DOHH2 (cell line): ENCODE data around the gene SNHG17.

Experiments used
- H3F3A ChIP-seq: fragments of 200-600 bp; sonication (generic), shearing (Covaris generic); 2 replicates; pipeline ENCODE4 v1.6.0; 2016; ENCODE audit warnings: antibody characterized with exemption, mild to moderate bottlenecking; ENCODE audit not compliant: control insufficient read depth, insufficient read depth
- H3K27ac ChIP-seq: fragments of 200-600 bp; sonication (generic); 2 replicates; pipeline ENCODE4 v1.5.1; 2014; ENCODE audit warnings: low read depth, mild to moderate bottlenecking, low read length, moderate library complexity
- H3K27me3 ChIP-seq: fragments of 200-600 bp; sonication (generic); 2 replicates; pipeline ENCODE4 v1.6.1; 2014; ENCODE audit warnings: mild to moderate bottlenecking, low read length, mixed read lengths; ENCODE audit not compliant: control insufficient read depth
- H3K36me3 ChIP-seq: fragments of 200-600 bp; sonication (generic); 2 replicates; pipeline ENCODE4 v1.6.1; 2014; ENCODE audit warnings: mild to moderate bottlenecking, low read length, moderate library complexity, mixed read lengths; ENCODE audit not compliant: control insufficient read depth
- H3K4me1 ChIP-seq: fragments of 200-600 bp; sonication (generic); 2 replicates; pipeline ENCODE4 v1.6.1; 2014; ENCODE audit warnings: mild to moderate bottlenecking, low read length, mixed read lengths; ENCODE audit not compliant: control insufficient read depth
- H3K4me2 ChIP-seq: fragments of 200-600 bp; sonication (generic); 2 replicates; pipeline ENCODE4 v1.6.0; 2014; ENCODE audit warnings: mild to moderate bottlenecking, low read length, moderate library complexity
- H3K4me3 ChIP-seq: fragments of 200-600 bp; sonication (generic); 2 replicates; pipeline ENCODE4 v1.5.1; 2014; ENCODE audit warnings: mild to moderate bottlenecking, low read length, mixed read lengths
- H3K79me2 ChIP-seq: fragments of 200-600 bp; sonication (generic); 2 replicates; pipeline ENCODE4 v1.6.1; 2014; ENCODE audit warnings: mild to moderate bottlenecking, low read length, mixed read lengths; ENCODE audit not compliant: control insufficient read depth
- H3K9me2 ChIP-seq: fragments of 200-600 bp; sonication (generic); replicated peaks from 2 replicates; pipeline ENCODE4 v1.6.1; 2014; ENCODE audit warnings: mild to moderate bottlenecking, low read length, mixed read lengths; ENCODE audit not compliant: control insufficient read depth
- H3K9me3 ChIP-seq: fragments of 200-600 bp; sonication (generic); 2 replicates; pipeline ENCODE4 v1.6.1; 2014; ENCODE audit warnings: antibody characterized with exemption, low read length, mixed read lengths; ENCODE audit not compliant: control insufficient read depth, insufficient read depth
- H4K20me1 ChIP-seq: fragments of 200-600 bp; sonication (generic); 2 replicates; pipeline ENCODE4 v1.6.0; 2014; ENCODE audit warnings: low read depth, mild to moderate bottlenecking, antibody characterized with exemption, low read length, moderate library complexity; ENCODE audit not compliant: control insufficient read depth, insufficient read depth
- EZH2phosphoT487 ChIP-seq: fragments of 200-600 bp; sonication (generic); IDR thresholded peaks from 2 replicates; pipeline ENCODE4 v1.6.1; 2017; ENCODE audit warnings: borderline replicate concordance, mild to moderate bottlenecking, antibody characterized with exemption, low read length, moderate library complexity, mixed read lengths
- TF ChIP-seq, protein P1 (sequence below): fragments of 200-600 bp; sonication (generic); IDR thresholded peaks from one replicate; pipeline ENCODE4 v1.5.1; 2014; ENCODE audit warnings: antibody characterized with exemption, mild to moderate bottlenecking, low read depth, low read length; ENCODE audit not compliant: poor library complexity, severe bottlenecking

Gene SNHG17

DNA sequence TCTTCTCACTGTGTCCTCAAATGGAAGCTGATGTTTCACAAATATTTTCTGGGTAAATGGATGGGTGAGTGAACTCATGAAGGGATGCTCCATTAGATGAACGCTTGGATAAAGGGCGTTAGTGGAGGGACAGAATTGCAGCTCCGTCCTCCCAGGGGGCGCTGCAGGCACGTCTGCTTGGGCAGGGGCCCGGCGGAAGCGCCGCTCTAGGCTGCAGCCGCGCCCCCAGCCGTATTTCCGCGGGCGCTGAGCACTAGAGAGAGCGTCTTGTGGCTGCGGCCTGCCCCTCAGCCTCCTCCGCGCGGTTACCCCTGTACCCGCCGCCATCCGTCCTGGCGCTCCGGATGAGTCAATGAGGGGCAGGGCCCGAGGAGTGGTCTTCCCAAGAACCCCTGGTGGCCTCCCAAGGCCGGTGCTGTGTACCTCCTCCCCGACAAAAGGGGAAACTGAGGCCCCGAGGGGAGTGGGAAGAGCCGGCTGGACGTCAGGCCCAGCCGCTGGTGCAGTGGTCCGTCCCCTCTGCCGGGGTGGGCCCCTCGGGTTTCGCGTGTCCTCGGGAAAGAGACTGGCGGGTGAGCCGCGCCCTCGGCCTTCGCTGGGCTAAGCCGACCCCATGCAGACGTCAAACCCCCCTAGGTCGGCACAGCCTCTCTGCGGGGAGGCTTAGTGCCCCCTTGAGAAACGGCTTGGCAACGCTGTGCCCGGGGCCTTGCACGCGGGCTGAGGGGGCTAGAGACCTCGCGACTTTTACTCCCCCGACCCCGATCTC is 11.5 kb upstream of the SNHG17 start:
- H4K20me1 ChIP-seq = no peaks in the 10 kb centered on the region
- H3K36me3 ChIP-seq = peaks cover 41% of the 10 kb centered on the region
- H3F3A ChIP-seq = peaks cover 2% of the 10 kb centered on the region; the same call in 1 of the 2 replicates
- H3K9me3 ChIP-seq = no peaks in the 10 kb centered on the region
- TF ChIP-seq, protein P1, sequence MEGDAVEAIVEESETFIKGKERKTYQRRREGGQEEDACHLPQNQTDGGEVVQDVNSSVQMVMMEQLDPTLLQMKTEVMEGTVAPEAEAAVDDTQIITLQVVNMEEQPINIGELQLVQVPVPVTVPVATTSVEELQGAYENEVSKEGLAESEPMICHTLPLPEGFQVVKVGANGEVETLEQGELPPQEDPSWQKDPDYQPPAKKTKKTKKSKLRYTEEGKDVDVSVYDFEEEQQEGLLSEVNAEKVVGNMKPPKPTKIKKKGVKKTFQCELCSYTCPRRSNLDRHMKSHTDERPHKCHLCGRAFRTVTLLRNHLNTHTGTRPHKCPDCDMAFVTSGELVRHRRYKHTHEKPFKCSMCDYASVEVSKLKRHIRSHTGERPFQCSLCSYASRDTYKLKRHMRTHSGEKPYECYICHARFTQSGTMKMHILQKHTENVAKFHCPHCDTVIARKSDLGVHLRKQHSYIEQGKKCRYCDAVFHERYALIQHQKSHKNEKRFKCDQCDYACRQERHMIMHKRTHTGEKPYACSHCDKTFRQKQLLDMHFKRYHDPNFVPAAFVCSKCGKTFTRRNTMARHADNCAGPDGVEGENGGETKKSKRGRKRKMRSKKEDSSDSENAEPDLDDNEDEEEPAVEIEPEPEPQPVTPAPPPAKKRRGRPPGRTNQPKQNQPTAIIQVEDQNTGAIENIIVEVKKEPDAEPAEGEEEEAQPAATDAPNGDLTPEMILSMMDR = peak; percentile 83
- no peak for TF ChIP-seq EZH2phosphoT487
- peak overlapping the region; percentile 99 for H3K4me3 ChIP-seq
- H3K27me3 ChIP-seq = peaks cover 7% of the 10 kb centered on the region
- peak overlapping the region; percentile 66 for H3K27ac ChIP-seq
- peak overlapping the region; percentile 100 for H3K4me2 ChIP-seq
- H3K9me2 ChIP-seq = no peaks in the 10 kb centered on the region
- peaks cover 37% of the 10 kb centered on the region for H3K79me2 ChIP-seq
- peaks cover 29% of the 10 kb centered on the region for H3K4me1 ChIP-seq

DNA sequence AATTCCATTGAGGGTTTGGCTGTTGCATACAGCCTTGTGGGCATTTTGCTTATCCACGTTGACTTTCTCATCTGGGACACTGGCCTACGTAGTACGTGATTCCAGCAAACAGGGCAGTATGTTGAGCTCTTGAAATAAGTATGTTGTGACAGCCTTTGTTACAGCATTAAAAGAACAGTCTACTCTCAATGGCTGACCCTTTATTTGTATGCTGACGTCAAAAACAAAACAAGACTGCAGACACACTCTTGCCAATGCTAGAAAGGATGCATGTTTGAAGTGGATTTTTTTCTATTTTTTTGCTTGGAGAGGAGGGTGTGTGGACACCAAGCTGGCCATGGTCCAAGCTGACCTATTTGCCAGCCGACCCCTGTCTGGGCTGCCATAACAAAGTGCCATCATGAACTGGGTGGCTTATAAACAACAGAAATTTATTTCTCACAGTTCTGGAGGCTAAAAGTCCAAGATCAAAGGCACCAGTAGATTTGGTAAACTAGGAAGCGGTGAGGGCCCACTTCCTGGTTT is 10.8 kb upstream of the SNHG17 start:
- no peaks in the 10 kb centered on the region for H3K9me3 ChIP-seq
- H3K4me1 ChIP-seq = peaks cover 29% of the 10 kb centered on the region
- H3F3A ChIP-seq = peaks cover 2% of the 10 kb centered on the region; the same call in 1 of the 2 replicates
- H3K4me3 ChIP-seq = peak overlapping the region; percentile 99
- H3K4me2 ChIP-seq = peak overlapping the region; percentile 100
- H4K20me1 ChIP-seq = no peaks in the 10 kb centered on the region
- H3K79me2 ChIP-seq = peaks cover 37% of the 10 kb centered on the region
- TF ChIP-seq EZH2phosphoT487 = no peak
- TF ChIP-seq, protein P1 = no peak
- no peaks in the 10 kb centered on the region for H3K9me2 ChIP-seq
- peaks cover 7% of the 10 kb centered on the region for H3K27me3 ChIP-seq
- H3K36me3 ChIP-seq = peaks cover 37% of the 10 kb centered on the region
- H3K27ac ChIP-seq = no peak overlapping the region

DNA sequence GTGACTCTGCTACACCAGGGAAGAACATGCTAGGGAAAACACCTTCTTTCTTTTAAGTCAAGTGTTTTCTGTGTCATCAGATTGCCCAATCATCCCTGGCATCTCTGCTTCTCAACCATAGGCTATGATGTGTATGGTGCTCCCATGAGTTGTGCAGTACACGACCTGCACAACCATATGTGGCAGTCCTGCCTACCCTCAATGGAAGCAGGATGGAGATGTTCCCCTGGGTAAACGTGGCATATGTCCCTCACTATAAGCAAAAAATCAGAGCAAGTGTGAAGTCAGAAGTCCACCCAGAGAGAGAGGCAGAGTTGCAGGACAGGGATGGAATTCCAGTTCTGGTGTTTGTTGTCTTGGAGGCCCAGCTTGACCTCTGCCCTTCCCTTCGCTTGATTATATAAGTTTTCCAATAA is 10.3 kb upstream of the SNHG17 start:
- H3K27ac ChIP-seq = no peak overlapping the region
- no peak overlapping the region for H3K4me3 ChIP-seq
- no peak overlapping the region for H3K4me2 ChIP-seq
- peaks cover 31% of the 10 kb centered on the region for H3K36me3 ChIP-seq
- no peaks in the 10 kb centered on the region for H4K20me1 ChIP-seq
- no peak for TF ChIP-seq EZH2phosphoT487
- TF ChIP-seq, protein P1 = no peak
- H3K9me2 ChIP-seq = no peaks in the 10 kb centered on the region
- H3K9me3 ChIP-seq = no peaks in the 10 kb centered on the region
- peaks cover 2% of the 10 kb centered on the region; the same call in 1 of the 2 replicates for H3F3A ChIP-seq
- H3K79me2 ChIP-seq = peaks cover 36% of the 10 kb centered on the region
- peaks cover 29% of the 10 kb centered on the region for H3K4me1 ChIP-seq
- peaks cover 7% of the 10 kb centered on the region for H3K27me3 ChIP-seq
